GM21423 (cell line): ENCODE results near the gene TRIM50.
"Not testable (repeated sequence)": the region's sequence is repeated elsewhere in the genome, so short reads cannot be mapped to it uniquely, and the experiment has no call there.

Source experiments
- ATAC-seq: cut with Tn5 transposase; IDR thresholded peaks from one replicate; pipeline ENCODE4 v1.9.1; 2021; ENCODE audit warnings: mild to moderate bottlenecking, moderate library complexity; ENCODE audit not compliant: unreplicated experiment

Gene TRIM50

DNA sequence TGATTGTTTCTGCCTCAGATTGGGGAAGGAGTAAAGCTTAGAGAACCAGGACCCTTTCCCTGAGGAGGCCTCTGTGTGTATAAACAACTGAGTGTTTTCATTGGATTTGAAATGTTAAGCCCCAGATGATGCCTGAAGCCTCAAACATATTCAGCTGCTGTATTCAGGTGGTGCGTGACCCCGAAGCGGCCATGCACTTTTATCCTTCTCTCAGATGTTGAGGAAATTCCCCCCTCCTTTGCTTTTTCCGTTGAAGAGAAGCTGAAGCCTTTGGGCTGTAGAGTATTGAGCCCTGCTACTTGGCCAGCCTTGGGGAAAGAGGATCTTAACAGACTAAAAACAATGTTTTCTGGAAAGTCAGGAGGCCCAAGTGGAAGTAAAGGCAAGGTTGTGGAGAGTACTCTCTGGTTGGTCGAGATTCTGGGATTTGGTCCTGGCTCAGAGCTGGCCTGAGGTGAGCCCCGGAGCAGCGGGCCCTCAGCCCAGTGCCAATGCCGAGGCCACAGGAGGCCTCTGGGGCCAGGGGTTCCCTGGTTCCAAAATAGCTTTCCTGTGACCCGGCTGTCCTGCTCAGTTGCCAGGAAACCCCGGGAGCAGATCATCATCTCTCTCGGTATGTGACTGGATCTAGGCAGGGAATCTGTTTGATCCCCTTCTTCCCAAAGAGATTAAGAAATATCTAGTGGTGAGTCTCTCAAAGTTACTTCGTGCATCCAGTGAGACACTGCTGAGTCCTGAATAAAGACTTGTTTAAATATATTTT lies 22.6 kb upstream of the TRIM50 start:
- ATAC-seq, result no peak

- ATAC-seq, result no peak
Measured at GRCh38 chr7:73349763-73350162, 21.9 kb upstream of the TRIM50 start.

DNA sequence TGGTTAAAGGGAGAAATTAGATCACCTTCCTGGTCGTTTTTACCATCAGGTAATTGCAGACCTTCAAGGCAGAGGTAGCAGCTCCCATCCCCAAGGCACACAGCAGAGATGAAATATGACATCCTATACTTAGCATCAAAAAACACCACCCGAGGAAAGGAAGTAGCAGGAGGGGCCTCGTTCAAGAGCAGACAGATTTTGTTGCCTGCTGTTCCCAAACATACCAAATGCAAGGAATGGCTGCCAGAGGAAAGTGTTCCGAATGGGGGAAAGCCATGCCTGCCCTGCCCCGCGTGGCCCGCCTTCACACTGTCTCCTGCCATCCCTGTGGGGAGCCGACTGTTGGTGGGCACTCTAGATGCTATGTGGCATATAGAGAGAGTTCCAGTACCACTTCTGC lies 18.1 kb upstream of the TRIM50 start:
- no peak for ATAC-seq

- ATAC-seq, result no peak
Measured at GRCh38 chr7:73345538-73345937, 17.7 kb upstream of the TRIM50 start.

- ATAC-seq, result no peak
Measured at GRCh38 chr7:73343671-73344380, 15.9 kb upstream of the TRIM50 start.

GRCh38 chr7:73342645-73343044 lies 14.8 kb upstream of the TRIM50 start:
- no peak for ATAC-seq

GRCh38 chr7:73341877-73342276 lies 14.0 kb upstream of the TRIM50 start:
- ATAC-seq, result no peak

GRCh38 chr7:73340514-73340913 lies 12.6 kb upstream of the TRIM50 start:
- no peak for ATAC-seq

- ATAC-seq, result no peak
Measured at GRCh38 chr7:73338321-73338720, 10.4 kb upstream of the TRIM50 start.

DNA sequence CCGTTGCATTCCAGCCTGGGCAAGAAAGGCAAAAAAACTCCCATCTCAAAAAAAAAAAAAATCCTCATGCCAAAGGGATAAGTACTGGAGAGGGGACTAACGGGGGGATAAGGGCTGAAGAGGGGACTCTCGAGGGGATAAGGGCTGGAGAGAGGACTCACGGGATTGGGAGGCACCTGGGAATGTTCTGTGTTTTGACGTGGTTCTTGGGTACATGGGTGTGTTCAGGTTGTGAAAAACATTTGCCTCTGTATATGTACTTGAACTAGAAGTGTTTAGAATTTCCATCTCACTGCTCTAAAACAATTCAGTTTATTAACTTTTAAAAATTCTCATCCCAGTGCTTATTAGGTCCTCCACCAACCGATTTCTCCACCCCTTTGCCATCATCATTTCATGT lies 4.6 kb upstream of the TRIM50 start:
- ATAC-seq, result no peak

DNA sequence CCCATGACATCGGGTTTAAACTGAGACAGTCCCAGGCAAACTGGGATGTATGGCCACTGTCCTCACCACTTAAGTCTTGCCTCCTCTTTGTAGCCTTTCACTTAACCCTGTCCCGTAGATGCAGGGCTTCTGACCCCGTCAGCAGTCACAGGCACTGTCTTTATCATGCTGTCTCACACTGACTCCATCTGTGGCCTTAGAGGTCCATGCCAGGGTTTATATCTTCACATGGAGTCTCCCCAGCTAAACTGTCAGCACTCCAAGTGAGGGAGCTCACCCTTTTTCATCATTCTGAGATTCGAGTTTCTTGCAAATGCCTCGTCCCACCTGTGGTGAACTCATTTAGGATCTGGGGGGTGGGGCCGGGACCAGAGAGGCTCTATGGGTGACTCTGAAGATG lies 2.9 kb upstream of the TRIM50 start:
- no peak for ATAC-seq

DNA sequence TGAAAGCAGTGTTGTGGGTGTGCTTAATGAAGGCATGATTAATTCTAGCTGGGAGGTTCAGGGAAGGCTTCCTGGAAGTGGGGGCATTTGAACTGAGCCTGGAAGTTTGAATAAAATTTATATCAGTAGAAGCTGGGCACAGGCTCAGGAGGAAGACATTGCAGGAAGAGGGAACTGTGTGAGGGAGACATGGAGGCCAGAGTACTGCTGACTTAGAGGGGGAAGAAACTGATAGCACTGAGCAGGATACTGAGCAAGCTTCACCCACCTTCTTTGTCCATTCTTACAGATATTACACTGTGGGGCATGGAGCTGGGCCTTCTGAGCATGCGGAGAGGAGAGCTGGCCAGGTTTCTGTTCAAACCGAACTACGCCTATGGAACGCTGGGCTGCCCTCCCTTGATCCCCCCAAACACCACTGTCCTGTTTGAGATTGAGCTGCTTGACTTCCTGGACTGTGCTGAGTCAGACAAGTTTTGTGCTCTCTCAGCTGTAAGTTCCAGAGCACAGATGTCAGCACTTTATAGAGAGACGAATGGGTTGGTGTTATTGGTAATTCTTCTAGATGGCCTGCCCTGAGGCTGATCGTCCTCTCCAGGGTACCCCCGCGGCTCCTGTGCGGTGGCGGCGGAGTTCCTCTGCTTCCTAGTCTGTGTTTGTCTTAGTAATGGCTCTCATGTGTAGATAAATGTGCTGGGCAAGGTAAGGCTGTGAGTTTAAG lies 2.1 kb upstream of the TRIM50 start:
- ATAC-seq, result no peak

GRCh38 chr7:73328696-73329095 lies 814 bp upstream of the TRIM50 start:
- no peak for ATAC-seq

DNA sequence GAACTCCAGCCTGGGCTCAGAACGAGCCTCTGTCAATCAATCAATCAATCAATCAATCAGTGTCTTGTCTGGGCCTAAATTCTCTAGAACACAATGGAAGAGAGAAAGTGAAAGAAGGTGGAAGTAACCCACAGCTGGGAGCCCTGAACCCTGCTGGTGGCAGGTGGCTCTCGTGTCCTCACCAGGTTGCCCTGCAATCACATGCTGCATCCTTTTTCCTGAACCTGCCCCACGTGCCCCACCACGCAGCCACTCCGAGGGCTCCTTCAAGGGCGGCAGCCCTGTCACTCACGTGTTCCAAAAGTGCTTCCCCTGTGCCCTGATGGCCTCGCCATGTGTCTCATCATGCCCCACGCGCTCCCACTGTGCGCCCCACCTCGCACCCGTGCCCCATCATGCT lies 433 bp downstream of the TRIM50 start:
- ATAC-seq, result not testable (repeated sequence)

DNA sequence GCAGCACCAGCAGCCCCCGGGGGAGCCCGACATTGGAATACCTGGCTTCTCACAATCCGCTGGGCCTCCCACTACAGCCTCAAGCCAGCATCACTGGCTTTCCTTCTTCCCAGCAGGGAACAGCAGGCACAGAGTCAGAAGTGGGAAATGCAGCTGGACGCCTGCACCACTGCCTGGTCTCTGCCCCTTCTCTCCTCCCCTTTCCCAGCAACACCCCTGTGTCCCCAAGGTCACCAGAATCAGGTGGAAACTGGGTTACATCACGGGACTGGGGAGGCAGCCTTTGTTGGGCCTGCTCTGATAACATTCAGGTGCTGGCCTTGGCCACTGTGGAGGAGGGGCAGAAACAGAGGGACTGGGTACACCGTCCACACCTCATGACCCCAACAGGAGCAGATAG lies 2.5 kb downstream of the TRIM50 start:
- not testable (repeated sequence) for ATAC-seq

DNA sequence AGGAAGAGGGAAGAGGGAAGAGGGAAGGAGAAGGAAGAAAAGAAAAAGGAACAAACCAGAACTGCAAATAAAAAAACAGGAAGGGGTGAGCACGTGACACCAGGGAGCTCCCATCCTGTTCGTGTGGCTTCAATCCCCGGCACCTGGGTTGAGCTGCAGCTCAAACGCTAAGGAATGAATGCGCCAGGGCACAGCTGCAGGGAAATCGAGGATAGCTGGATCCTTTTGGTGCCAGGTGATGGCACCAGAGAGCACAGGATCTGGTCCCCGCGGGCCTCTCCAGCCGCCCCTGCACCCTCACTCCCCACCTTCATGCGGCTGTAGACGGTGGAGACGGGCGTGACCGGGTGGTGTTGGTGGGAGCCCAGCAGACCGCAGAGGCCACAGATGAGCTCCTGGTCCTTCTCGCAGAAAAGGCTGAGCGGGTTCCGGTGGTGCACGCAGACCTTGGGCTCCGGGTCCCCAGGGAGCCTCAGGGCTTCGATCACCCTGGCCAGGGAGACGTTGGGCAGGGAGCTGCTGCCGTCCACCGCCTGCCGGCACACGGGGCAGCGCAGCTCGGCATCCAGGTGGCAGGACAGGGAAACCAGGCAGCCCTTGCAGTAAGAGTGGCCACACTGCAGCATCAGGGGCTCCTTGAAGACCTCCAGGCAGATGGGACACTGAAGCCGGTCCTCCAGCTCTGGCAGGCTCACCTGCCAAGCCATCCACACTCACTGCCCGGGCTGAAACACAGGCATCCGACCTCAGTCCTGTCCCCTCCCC lies 3.6 kb downstream of the TRIM50 start:
- ATAC-seq, result peak; percentile 67

DNA sequence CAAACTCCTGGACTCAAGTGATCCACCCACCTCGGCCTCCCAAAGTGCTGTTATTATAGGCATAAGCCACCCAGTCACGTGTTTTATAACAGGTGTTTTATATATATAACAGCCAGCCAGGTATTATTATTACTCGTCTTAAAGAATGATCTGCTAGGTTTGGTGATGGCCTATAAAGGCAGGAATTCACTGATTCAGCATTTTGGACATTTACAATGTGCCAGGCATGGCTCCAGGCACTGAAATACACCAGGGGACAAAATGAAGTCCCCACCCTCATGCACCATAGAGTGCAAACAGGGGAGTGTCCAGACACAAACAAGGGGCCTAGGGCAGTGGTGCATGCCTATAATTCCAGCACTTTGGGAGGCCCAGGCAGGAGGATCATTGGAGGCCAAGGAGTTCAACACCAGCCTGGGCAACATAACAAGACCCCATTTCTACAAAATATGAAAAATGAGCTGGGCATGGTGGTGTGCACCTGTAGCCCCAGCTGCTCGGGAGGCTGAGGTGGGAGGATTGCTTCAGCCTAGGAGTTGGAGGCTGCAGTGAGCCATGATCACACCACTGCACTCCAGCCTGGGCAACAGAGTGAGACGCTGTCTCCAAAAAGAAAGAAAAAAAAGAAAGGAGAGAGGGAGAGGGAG lies 4.3 kb downstream of the TRIM50 start:
- not testable (repeated sequence) for ATAC-seq

DNA sequence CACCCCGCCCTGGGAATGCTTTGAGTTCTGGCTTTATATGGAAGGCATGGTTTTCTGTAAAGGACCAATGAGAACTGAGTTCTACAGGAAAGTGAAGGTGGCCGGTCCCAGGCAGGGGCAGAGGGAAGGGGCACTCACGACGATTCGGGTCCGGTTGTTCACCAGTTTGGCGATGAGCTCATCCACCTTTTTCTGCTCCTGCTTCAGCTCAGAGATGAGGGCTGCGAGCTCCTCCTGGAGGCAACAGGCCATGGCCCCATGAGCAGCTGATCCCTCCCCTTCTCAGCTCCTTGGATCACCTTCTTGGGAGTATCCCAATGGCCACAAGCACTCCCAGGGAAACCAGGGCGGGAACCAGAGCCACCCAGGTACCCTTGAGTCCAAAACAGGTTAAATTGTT lies 7.9 kb downstream of the TRIM50 start:
- not testable (repeated sequence) for ATAC-seq

DNA sequence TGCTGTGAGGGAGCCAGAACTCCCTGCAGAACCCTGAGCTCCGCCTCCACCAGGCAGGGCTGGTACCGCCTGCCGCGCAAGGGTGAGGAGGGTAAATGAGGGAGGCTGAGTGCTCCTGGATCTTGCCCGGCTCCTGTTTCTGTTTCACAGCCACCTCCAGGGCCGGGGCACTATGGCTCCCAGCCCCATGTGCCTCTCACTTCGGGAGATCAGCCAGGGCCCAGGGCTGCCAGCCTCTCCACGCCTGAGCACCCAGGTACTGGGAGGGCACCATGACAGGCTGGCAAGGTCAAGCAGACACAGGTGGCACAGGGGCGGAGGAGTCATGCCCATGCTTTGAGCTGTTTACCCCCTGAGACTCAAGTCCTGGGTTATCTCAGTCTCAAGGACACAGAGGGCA lies 8.3 kb downstream of the TRIM50 start:
- ATAC-seq, result not testable (repeated sequence)

DNA sequence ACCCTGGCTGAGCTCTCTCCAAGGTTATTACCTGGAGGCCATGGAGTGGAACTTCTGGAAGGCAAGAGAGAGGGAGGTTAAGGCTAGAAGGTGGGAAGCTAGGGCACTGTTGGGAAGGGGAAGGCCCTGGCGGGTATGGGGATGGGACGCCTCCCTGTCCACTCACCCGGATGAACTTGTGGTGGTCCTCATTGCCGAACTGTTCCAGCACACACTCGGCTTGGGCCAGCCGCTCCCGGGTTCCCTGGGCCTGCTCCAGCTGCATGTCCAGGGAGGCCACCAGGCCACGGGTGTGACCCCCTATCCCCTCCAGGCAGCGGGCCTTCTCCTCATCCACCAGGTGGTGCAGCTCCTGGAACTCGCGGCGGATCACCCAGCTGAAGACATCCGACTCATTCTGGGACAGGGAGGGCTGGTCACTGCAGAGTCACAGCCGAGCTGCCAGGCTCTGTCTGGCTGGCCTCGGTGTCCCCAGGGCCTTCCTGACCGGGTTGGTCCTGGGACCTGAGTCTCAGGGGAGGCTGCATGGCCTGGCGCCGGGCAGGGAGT lies 9.2 kb downstream of the TRIM50 start:
- ATAC-seq, result not testable (repeated sequence)
